ENCODE data around the gene YES1. TPM values are rescaled to one million over a fixed set of nuclear protein-coding genes. Genes with fewer than 3 reads are reported as not detected.
A peak's percentile ranks its signal among the peaks of the same experiment; 100 is the strongest.
"Not testable (repeated sequence)": the region's sequence is repeated elsewhere in the genome, so short reads cannot be mapped to it uniquely, and the experiment has no call there.

Gene YES1
- total and polyA plus RNA-seq, 4 donors, result 12.5 to 57.6 (median 21.9) TPM

GRCh38 chr18:685438-685837 is 126.6 kb downstream of the YES1 start:
- peaks cover 7 to 10% (median 8%) of the 10 kb centered on the region in 4 donors for H3K4me1 ChIP-seq (ENCODE audit: control insufficient read depth in 4 of 4, insufficient read depth in 4 of 4, low read length in 3 of 4)
- WGBS, result 93% methylated on average over 3 of the region's 3 CpGs
- peaks cover 7 to 49% (median 25%) of the 10 kb centered on the region in 4 donors for H3K36me3 ChIP-seq (ENCODE audit: control insufficient read depth in 4 of 4, insufficient read depth in 3 of 4, low read depth in 1 of 4, low read length in 3 of 4)
- no peak overlapping the region for H3K27ac ChIP-seq (ENCODE audit: low read depth in 1 of 2, low read length in 2 of 2)
- H3K27me3 ChIP-seq (ENCODE audit: control insufficient read depth in 4 of 4, insufficient read depth in 4 of 4, low read length in 3 of 4), result no peaks in the 10 kb centered on the region
- H3K9ac ChIP-seq (ENCODE audit: low read depth in 1 of 2, low read length in 2 of 2), result no peak overlapping the region
- TF ChIP-seq MAX (IDR thresholded peaks at IDR 0.05), result no peak
- no peaks in the 10 kb centered on the region for H3K9me3 ChIP-seq (ENCODE audit: control insufficient read depth in 4 of 4, low read length in 3 of 4)
- H3K4me3 ChIP-seq (ENCODE audit: low read depth in 1 of 3, low read length in 3 of 3), result no peak overlapping the region
- no peak for DNase-seq (ENCODE audit: low spot score)

- Histone ChIP-seq H3K27ac (ENCODE audit: low read depth in 1 of 2, low read length in 2 of 2) (no peak overlapping the region), H3K9ac (ENCODE audit: low read depth in 1 of 2, low read length in 2 of 2) (no peak overlapping the region), H3K4me1 (ENCODE audit: control insufficient read depth in 4 of 4, insufficient read depth in 4 of 4, low read length in 3 of 4) (peaks cover 7 to 10% (median 8%) of the 10 kb centered on the region in 4 donors), H3K4me3 (ENCODE audit: low read depth in 1 of 3, low read length in 3 of 3) (no peak overlapping the region), H3K9me3 (ENCODE audit: control insufficient read depth in 4 of 4, low read length in 3 of 4) (no peaks in the 10 kb centered on the region), H3K27me3 (ENCODE audit: control insufficient read depth in 4 of 4, insufficient read depth in 4 of 4, low read length in 3 of 4) (no peaks in the 10 kb centered on the region), H3K36me3 (ENCODE audit: control insufficient read depth in 4 of 4, insufficient read depth in 3 of 4, low read depth in 1 of 4, low read length in 3 of 4) (peaks cover 7 to 45% (median 31%) of the 10 kb centered on the region in 4 donors)
- TF ChIP-seq SP1 (IDR thresholded peaks at IDR 0.05) (no peak), YY1 (IDR thresholded peaks at IDR 0.05) (peak; percentile 35)
- DNase-seq (ENCODE audit: low spot score), result no peak
- 72% methylated on average over 5 of the region's 5 CpGs for WGBS
Observed at GRCh38 chr18:683531-683930, 128.5 kb downstream of the YES1 start.

- no peak overlapping the region for H3K4me3 ChIP-seq (ENCODE audit: low read depth in 1 of 3, low read length in 3 of 3)
- no peaks in the 10 kb centered on the region for H3K27me3 ChIP-seq (ENCODE audit: control insufficient read depth in 4 of 4, insufficient read depth in 4 of 4, low read length in 3 of 4)
- H3K36me3 ChIP-seq (ENCODE audit: control insufficient read depth in 4 of 4, insufficient read depth in 3 of 4, low read depth in 1 of 4, low read length in 3 of 4), result peaks cover 7 to 49% (median 33%) of the 10 kb centered on the region in 4 donors
- no peak for TF ChIP-seq ATF3 (IDR thresholded peaks at IDR 0.05)
- TF ChIP-seq SP1 (IDR thresholded peaks at IDR 0.05), result peak; percentile 32
- TF ChIP-seq ZBTB33 (IDR thresholded peaks at IDR 0.05), result no peak
- TF ChIP-seq HNF4G (IDR thresholded peaks at IDR 0.05), result no peak
- no peak for TF ChIP-seq JUND (IDR thresholded peaks at IDR 0.05)
- TF ChIP-seq NR2F2 (IDR thresholded peaks at IDR 0.05), result no peak
- peak in 1 of 2 donors; percentile 29 for TF ChIP-seq RXRA (IDR thresholded peaks at IDR 0.05)
- no peak for TF ChIP-seq CTCF (IDR thresholded peaks at IDR 0.05; ENCODE audit: low read depth, low read length, missing input control)
- peak in 1 of 2 donors; percentile 6 for TF ChIP-seq RAD21 (IDR thresholded peaks at IDR 0.05)
- peak; percentile 26 to 59 for TF ChIP-seq HNF4A (conservative IDR thresholded peaks at IDR 0.05)
- TF ChIP-seq EGR1 (IDR thresholded peaks at IDR 0.05; ENCODE audit: low read depth in 2 of 2), result no peak
- no peak for TF ChIP-seq GABPA (IDR thresholded peaks at IDR 0.05 in 1 of 2, conservative IDR thresholded peaks at IDR 0.05 in 1 of 2)
- TF ChIP-seq TAF1 (conservative IDR thresholded peaks at IDR 0.05), result no peak
- TF ChIP-seq YY1 (IDR thresholded peaks at IDR 0.05), result no peak
- no peak for TF ChIP-seq MAX (IDR thresholded peaks at IDR 0.05)
- no peak for TF ChIP-seq FOXA1 (IDR thresholded peaks at IDR 0.05)
- no peak for TF ChIP-seq FOXA2 (IDR thresholded peaks at IDR 0.05)
- no peak for TF ChIP-seq REST (IDR thresholded peaks at IDR 0.05)
- H3K9ac ChIP-seq (ENCODE audit: low read depth in 1 of 2, low read length in 2 of 2), result no peak overlapping the region
- no peak for DNase-seq (ENCODE audit: low spot score)
- H3K4me1 ChIP-seq (ENCODE audit: control insufficient read depth in 4 of 4, insufficient read depth in 4 of 4, low read length in 3 of 4), result peaks cover 7 to 10% (median 8%) of the 10 kb centered on the region in 4 donors
- H3K9me3 ChIP-seq (ENCODE audit: control insufficient read depth in 4 of 4, low read length in 3 of 4), result no peaks in the 10 kb centered on the region
- H3K27ac ChIP-seq (ENCODE audit: low read depth in 1 of 2, low read length in 2 of 2), result peak overlapping the region in 1 of 2 donors; percentile 3
Observed at GRCh38 chr18:682833-683232, 129.2 kb downstream of the YES1 start.

- not testable (repeated sequence) for H3K4me1 ChIP-seq (ENCODE audit: control insufficient read depth in 4 of 4, insufficient read depth in 4 of 4, low read length in 3 of 4); H3K9ac ChIP-seq (ENCODE audit: low read depth in 1 of 2, low read length in 2 of 2); H3K27me3 ChIP-seq (ENCODE audit: control insufficient read depth in 4 of 4, insufficient read depth in 4 of 4, low read length in 3 of 4); DNase-seq (ENCODE audit: low spot score); H3K27ac ChIP-seq (ENCODE audit: low read depth in 1 of 2, low read length in 2 of 2); H3K9me3 ChIP-seq (ENCODE audit: control insufficient read depth in 4 of 4, low read length in 3 of 4); H3K4me3 ChIP-seq (ENCODE audit: low read depth in 1 of 3, low read length in 3 of 3)
- WGBS, result 95% methylated on average over 9 of the region's 9 CpGs
- peaks cover 9 to 51% (median 35%) of the 10 kb centered on the region in 4 donors for H3K36me3 ChIP-seq (ENCODE audit: control insufficient read depth in 4 of 4, insufficient read depth in 3 of 4, low read depth in 1 of 4, low read length in 3 of 4)
Observed at GRCh38 chr18:682416-682815, 129.6 kb downstream of the YES1 start.

Measured in liver (tissue), 9 donors.